Testis (tissue), 3 donors: ENCODE measurements around the gene SHB. TPM values are rescaled to one million over a fixed set of nuclear protein-coding genes. Genes with fewer than 3 reads are reported as not detected.

Source experiments
- DNase-seq: peaks from one replicate; pipeline ENCODE4 v3.0.0-alpha.2; 2019
- H3K27ac ChIP-seq, 2 donors: fragments of 200-600 bp; sonication (generic); one replicate each; pipeline ENCODE4 v1.5.1; 2019
- H3K27me3 ChIP-seq: fragments of 200-600 bp; sonication (generic); one replicate; pipeline ENCODE4 v1.5.1; 2019
- H3K36me3 ChIP-seq: fragments of 200-600 bp; sonication (generic); one replicate; pipeline ENCODE4 v1.5.1; 2017; ENCODE audit warnings: low read depth; ENCODE audit errors: missing control alignments
- H3K4me1 ChIP-seq: fragments of 200-600 bp; sonication (generic); one replicate; pipeline ENCODE4 v1.5.1; 2019
- H3K4me3 ChIP-seq, 2 donors: fragments of 200-600 bp; sonication (generic); one replicate each; pipeline ENCODE4 v1.5.1; 2017 to 2019
- H3K9me3 ChIP-seq: fragments of 200-600 bp; sonication (generic); one replicate; pipeline ENCODE4 v1.5.1; 2017
- CTCF ChIP-seq, 3 experiments: fragments of 450-650 bp in 2 of 3; fragments of 200-600 bp in 1 of 3; sonication (generic) in 1 of 3; IDR thresholded peaks; one replicate each; pipeline ENCODE4 v1.5.1; 2016 to 2019; ENCODE audit warnings: antibody characterized with exemption in 3 of 3, mild to moderate bottlenecking in 2 of 3, moderate library complexity in 1 of 3
- POLR2A ChIP-seq: fragments of 450-650 bp; IDR thresholded peaks from one replicate; pipeline ENCODE4 v1.6.1; 2017; ENCODE audit warnings: antibody characterized with exemption, mild to moderate bottlenecking, moderate library complexity
- WGBS, 2 donors: methylation state at CpG; one replicate each; pipeline ENCODE4 v1.1.5; 2018; 5-methylcytosine and 5-hydroxymethylcytosine counted together
- intact Hi-C: fragments of 100-400 bp; cut with DNase I; formaldehyde crosslinking; loops from one replicate; pipeline ENCODE4 v1.15.1; 2023; ENCODE audit warnings: low total_unique reads
- polyA plus RNA-seq: library from polyadenylated mRNA; stranded (reverse); fragments of 350-450 nt; fragmentation: Illumina TruSeq; extraction: RNeasy Lipid Tissue Mini Kit (QIAGEN cat#74804); gene quantifications from one replicate; pipeline ENCODE4 v1.2.3, GENCODE V29; 2014; ENCODE audit warnings: low read depth, low replicate concordance; ENCODE audit not compliant: insufficient read depth
- total RNA-seq, 2 donors: library from RNA; depleted of rRNA; stranded (reverse); fragments of >200 nt; gene quantifications; one replicate each; pipeline ENCODE4 v1.2.3, GENCODE V29; 2016

The SHB gene
- total and polyA plus RNA-seq, 3 donors from 2014 or later, result 8.6 to 22.3 (median 21.2) TPM

GRCh38 chr9:38112049-38112448, 43.0 kb upstream of the SHB start:
- intact Hi-C loops, result no loop called here
- TF ChIP-seq POLR2A (no peak), CTCF (IDR thresholded peaks at IDR 0.05) (no peak)
- H3K36me3 ChIP-seq, result no peaks in the 10 kb centered on the region
- DNase-seq, result no peak
- no peak overlapping the region for H3K4me3 ChIP-seq
- H3K27me3 ChIP-seq, result no peaks in the 10 kb centered on the region
- H3K4me1 ChIP-seq, result no peaks in the 10 kb centered on the region
- no peak overlapping the region for H3K27ac ChIP-seq
- 88 to 89% methylated on average over 5 of the region's 5 CpGs for WGBS, 2 donors
- no peaks in the 10 kb centered on the region for H3K9me3 ChIP-seq

- Histone ChIP-seq H3K27me3 (no peaks in the 10 kb centered on the region), H3K4me3 (no peak overlapping the region), H3K9me3 (no peaks in the 10 kb centered on the region), H3K36me3 (no peaks in the 10 kb centered on the region), H3K27ac (no peak overlapping the region), H3K4me1 (no peaks in the 10 kb centered on the region)
- intact Hi-C loops, result no loop called here
- no peak for DNase-seq
- TF ChIP-seq POLR2A (no peak), CTCF (IDR thresholded peaks at IDR 0.05) (no peak)
- 62 to 64% methylated on average over 6 of the region's 6 CpGs for WGBS, 2 donors
Measured at GRCh38 chr9:38110476-38110875, 41.4 kb upstream of the SHB start.

GRCh38 chr9:38109601-38110000, 40.6 kb upstream of the SHB start:
- Histone ChIP-seq H3K36me3 (no peaks in the 10 kb centered on the region), H3K4me1 (no peaks in the 10 kb centered on the region), H3K27me3 (no peaks in the 10 kb centered on the region), H3K4me3 (no peak overlapping the region), H3K9me3 (no peaks in the 10 kb centered on the region), H3K27ac (no peak overlapping the region)
- DNase-seq, result no peak
- WGBS, 2 donors, result 51 to 62% methylated on average over 6 of the region's 6 CpGs
- TF ChIP-seq CTCF (IDR thresholded peaks at IDR 0.05) (no peak), POLR2A (no peak)
- intact Hi-C loops, result no loop called here

GRCh38 chr9:38108326-38108725, 39.3 kb upstream of the SHB start:
- intact Hi-C loops, result no loop called here
- H3K27ac ChIP-seq, result no peak overlapping the region
- TF ChIP-seq POLR2A, result no peak
- TF ChIP-seq CTCF (IDR thresholded peaks at IDR 0.05), result no peak
- H3K36me3 ChIP-seq, result no peaks in the 10 kb centered on the region
- 79 to 88% methylated on average over 1 of the region's 1 CpG for WGBS, 2 donors
- H3K9me3 ChIP-seq, result no peaks in the 10 kb centered on the region
- DNase-seq, result no peak
- H3K4me1 ChIP-seq, result no peaks in the 10 kb centered on the region
- no peaks in the 10 kb centered on the region for H3K27me3 ChIP-seq
- no peak overlapping the region for H3K4me3 ChIP-seq

- no peak for TF ChIP-seq POLR2A
- TF ChIP-seq CTCF (IDR thresholded peaks at IDR 0.05), result no peak
- no peaks in the 10 kb centered on the region for H3K4me1 ChIP-seq
- H3K36me3 ChIP-seq, result no peaks in the 10 kb centered on the region
- intact Hi-C loops, result no loop called here
- no peaks in the 10 kb centered on the region for H3K27me3 ChIP-seq
- 78 to 83% methylated on average over 5 to 8 of the region's 8 CpGs for WGBS, 2 donors
- no peaks in the 10 kb centered on the region for H3K9me3 ChIP-seq
- no peak for DNase-seq
- no peak overlapping the region for H3K4me3 ChIP-seq
- no peak overlapping the region for H3K27ac ChIP-seq
Measured at GRCh38 chr9:38107811-38108304, 38.8 kb upstream of the SHB start.
